Adrenal gland (tissue), 5 donors: ENCODE results near the gene ZNF559.

Source experiments
- CTCF ChIP-seq, 6 experiments: fragments of 450-650 bp in 4 of 6; fragments of 200-600 bp in 2 of 6; sonication (generic) in 1 of 6; IDR thresholded peaks; 1 replicate in 5 of 6; 2 replicates in 1 of 6; pipeline versions ENCODE4 v1.5.1 to v1.8.0; 2016 to 2021; ENCODE audit warnings: antibody characterized with exemption in 6 of 6, mild to moderate bottlenecking in 2 of 6, moderate library complexity in 1 of 6
- POLR2A ChIP-seq, 2 donors: fragments of 450-650 bp; IDR thresholded peaks; one replicate each; pipeline ENCODE4 v1.6.1; 2017; ENCODE audit warnings: antibody characterized with exemption in 2 of 2, mild to moderate bottlenecking in 2 of 2, moderate library complexity in 1 of 2
- donor health status: DM: no; HTN: no; CAD: no.

DNA sequence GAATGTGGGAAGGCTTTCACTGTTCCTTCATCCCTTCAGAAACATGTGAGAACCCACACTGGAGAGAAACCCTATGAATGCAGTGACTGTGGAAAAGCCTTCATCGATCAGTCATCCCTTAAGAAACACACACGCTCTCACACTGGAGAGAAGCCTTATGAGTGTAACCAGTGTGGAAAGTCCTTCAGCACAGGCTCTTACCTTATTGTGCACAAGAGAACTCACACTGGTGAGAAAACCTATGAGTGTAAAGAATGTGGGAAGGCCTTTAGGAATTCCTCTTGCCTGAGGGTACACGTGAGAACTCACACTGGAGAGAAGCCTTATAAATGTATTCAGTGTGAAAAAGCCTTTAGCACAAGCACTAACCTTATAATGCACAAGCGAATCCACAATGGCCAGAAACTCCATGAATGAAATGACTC, 57.4 kb downstream of the ZNF559 start:
- TF ChIP-seq POLR2A (IDR thresholded peaks at IDR 0.05) = no peak
- TF ChIP-seq CTCF (IDR thresholded peaks at IDR 0.05) = no peak
